ELF-1 (cell line): ENCODE results near the gene FADS1.

Experiments used
- DNase-seq: peaks from one replicate; pipeline ENCODE4 v3.0.0-alpha.2; 2016; ENCODE audit warnings: low read depth, low spot score

The FADS1 gene

DNA sequence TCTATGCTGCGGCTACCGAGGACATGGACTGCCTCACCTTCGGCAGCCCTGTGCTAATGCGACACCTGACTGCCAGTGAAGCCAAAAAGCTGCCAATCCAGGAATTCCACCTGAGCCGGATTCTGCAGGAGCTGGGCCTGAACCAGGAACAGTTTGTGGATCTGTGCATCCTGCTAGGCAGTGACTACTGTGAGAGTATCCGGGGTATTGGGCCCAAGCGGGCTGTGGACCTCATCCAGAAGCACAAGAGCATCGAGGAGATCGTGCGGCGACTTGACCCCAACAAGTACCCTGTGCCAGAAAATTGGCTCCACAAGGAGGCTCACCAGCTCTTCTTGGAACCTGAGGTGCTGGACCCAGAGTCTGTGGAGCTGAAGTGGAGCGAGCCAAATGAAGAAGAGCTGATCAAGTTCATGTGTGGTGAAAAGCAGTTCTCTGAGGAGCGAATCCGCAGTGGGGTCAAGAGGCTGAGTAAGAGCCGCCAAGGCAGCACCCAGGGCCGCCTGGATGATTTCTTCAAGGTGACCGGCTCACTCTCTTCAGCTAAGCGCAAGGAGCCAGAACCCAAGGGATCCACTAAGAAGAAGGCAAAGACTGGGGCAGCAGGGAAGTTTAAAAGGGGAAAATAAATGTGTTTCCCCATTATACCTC lies 20.8 kb downstream of the FADS1 start:
- no peak for DNase-seq

DNA sequence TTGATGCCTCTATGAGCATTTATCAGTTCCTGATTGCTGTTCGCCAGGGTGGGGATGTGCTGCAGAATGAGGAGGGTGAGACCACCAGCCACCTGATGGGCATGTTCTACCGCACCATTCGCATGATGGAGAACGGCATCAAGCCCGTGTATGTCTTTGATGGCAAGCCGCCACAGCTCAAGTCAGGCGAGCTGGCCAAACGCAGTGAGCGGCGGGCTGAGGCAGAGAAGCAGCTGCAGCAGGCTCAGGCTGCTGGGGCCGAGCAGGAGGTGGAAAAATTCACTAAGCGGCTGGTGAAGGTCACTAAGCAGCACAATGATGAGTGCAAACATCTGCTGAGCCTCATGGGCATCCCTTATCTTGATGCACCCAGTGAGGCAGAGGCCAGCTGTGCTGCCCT lies 21.3 kb downstream of the FADS1 start:
- no peak for DNase-seq

DNA sequence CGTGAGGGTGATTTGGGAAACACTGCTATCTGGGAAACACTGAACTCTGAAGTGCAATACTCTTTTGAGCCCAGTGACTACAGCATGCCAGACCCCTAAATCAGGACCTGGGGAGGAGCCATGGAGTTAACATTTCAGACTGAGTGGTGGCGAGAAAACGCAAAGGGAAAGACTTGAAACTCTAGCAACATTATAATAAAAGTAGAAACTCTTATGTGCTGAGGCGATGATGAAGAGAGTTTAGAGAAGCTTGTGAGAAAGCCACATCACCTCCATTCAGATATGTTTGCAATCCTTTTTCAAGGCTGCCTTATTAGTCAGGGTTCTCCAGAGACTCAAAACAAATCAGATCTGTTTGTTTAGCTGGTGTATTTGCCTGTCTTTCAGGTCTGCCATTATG lies 22.2 kb downstream of the FADS1 start:
- no peak for DNase-seq

DNA sequence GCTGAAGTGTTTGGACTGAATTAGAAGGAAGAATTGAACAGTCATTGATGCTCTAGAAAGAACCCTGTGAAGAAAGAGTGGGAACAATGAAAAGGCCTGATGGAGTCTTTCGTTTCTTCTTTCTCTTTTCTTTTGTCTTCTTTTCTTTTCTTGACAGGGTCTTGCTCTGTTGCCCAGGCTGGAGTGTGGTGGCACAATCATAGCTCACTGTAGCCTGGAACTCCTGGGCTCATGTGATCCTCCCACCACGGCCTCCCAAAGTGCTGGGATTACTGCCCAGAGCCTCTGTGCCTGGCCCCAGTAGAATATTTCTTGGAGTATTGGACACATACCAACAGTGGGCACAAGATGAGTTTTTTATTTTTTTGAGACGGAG lies 23.0 kb downstream of the FADS1 start:
- DNase-seq: no peak

DNA sequence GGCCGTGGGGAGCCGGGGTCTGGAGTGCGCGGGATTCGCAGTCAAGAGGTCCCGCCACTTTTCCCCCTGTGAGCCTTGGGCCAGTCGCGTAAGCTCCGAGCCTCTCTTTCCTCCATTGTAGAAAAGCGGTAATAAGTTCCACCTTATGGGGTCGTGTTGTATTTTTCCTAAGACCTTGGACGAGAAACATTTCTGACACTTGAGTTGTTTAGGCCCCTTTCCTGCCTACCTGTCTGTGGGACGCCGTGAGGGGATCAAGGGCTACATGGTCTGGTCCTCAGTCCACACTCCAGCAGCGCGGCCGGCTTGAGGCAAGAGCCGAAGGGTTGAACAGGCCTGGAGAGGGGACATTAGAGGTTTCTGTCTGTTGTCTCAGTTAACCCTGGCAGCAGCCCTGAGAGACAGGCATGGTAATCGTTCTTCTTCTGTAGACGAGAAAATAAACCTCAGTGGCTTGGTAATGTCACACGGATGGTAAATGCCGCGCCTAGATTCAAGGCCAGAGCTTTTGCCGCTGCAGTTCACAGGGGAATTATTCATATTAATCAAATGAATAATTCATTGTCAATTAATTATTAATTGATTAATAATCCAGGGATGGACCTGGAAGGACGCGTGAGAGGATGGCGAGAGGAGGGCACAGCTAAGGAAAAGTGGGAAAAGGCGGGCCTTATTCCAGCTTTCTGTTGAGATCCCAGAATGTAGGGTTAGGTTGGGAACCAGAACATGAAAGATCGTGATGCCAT lies 23.5 kb downstream of the FADS1 start:
- DNase-seq: no peak

DNA sequence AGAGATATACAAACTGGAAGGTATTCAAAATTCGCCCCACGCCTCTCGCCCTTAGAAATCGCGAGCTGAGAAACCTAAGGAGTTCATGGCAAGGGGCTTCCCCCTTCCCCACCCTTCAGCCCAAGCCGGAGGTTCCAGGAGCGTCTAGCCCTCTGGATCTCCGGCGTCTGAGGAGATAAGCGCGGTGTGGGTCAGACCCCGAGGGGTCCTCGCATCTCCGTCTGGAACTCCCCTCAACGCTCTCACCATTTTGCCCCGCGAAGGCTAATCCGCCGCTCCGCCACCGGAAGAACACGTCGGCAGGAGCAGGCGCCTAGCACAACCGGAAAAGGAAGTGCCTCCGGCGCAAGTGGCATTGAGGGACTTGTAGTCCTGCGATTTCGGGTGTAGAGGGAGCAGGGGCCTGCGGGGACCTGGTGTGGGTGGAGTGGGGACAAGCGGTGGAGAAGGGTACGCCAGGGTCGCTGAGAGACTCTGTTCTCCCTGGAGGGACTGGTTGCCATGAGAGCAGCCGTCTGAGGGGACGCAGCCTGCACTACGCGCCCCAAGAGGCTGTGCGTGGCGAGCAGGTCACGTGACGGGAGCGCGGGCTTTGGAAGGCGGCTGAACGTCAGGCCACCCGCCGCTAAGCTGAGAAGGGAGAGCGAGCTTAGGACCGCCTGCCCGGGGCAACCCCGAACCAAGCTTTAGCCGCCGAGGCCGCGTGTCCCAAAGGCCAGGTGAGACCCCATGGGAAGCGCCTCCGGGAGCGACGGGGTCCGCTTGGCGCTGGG lies 24.3 kb downstream of the FADS1 start, which contains the start of the genes FEN1 and TMEM258:
Gene FEN1 (plus strand): TSS at position 602 of the 773 bp plus-strand sequence. CDS start 2,451 bp downstream, outside the sequence.
Gene TMEM258 (minus strand): TSS at position 290 of the 773 bp plus-strand sequence. CDS start 41 bp downstream, at position 249.
- peak; percentile 96 for DNase-seq

DNA sequence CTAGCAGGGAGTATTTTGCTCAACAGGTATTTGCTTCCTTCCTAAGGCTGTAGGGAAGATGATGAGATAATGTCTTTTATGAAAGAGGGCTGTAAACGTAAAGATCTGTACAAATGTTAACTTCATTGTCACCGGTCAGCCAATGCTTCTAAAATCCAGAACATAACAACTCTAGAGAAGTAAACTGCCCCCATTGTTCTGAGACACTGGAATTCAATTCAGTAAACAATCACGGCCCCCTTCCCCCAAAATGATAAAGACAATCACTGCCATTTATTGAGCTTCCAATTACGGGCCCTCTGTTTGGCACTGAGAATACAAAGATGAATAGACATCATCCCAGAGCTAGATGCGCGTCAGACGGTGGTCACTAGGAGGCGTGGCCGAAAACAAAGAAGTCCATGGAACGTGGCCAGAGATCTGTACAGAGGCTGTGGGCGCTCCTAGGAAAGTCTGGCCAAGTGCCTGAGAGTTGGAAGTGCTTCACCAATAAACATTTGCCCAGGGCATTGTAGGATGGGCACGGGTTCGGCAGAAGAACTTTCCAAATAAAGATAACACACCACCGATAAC lies 25.0 kb downstream of the FADS1 start:
- DNase-seq: peak; percentile 77

DNA sequence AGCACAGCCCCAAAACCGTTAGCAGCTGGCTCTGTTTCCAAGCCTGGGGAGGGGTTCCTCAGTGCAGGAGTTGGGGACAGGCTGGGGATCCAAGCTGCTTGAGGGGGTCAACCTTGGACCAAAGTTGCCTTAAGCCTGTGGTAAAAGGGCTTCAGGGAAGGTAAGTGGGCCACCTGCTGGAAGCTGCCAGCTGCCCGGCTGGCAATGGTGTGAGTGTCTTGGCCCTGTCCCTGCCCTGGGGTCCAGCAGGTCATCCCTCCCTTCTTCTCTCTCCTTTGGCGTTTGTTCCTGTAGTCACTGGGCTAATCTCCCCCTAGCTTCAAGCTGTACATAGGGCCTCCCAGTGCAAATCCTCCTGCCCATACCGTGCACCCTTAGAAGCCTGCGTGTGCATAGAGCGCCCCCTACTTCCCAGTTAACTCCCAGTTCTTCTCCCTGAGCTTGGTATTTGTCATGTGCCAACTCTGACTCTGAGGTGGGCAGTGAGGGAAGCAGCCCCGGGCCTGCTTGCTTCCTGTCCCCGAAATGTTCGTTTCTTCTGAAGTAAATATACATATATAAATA lies 28.8 kb downstream of the FADS1 start:
- DNase-seq: peak; percentile 78

DNA sequence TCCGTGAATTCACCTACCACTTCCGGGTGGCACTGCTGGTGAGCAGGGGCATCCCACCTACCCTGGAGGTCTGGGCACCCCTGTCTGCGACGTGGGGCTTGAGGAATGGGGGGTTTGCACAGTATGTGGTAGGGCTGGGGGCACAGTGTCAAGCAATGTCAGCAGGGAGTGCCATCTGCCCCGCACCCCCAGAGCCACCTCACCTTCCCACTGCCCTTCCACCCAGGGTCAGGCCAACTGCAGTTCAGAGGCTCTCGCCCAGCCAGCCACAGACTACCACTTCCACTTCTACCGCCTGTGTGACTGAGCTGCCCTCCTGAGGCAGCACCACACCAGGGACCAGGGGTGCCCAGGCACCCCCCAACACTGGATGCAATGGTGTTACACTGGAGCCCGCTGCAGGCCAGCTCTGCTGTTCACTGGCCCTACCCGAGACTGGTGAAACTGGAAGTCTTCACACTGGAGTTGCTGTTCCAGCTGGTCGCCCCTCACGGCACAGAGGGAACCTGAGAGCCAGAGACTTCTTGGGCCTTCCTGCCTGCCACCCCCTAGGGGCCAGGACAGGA lies 30.9 kb downstream of the FADS1 start:
- no peak for DNase-seq

DNA sequence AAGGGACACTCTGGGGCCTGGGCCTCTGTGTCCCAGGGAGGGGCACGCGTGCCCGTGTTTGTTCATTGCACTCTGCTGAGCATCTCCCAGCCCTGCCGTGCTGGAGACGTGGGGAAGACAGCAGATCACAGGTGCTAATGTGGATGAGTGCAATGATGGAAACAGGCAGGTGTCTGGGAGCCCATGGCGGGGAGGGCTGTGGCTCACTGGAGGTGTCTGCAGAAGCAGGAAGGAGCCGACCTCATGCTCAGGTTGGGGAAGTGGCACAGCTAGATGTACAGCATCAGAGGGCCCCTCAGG lies 32.3 kb downstream of the FADS1 start:
- no peak for DNase-seq

DNA sequence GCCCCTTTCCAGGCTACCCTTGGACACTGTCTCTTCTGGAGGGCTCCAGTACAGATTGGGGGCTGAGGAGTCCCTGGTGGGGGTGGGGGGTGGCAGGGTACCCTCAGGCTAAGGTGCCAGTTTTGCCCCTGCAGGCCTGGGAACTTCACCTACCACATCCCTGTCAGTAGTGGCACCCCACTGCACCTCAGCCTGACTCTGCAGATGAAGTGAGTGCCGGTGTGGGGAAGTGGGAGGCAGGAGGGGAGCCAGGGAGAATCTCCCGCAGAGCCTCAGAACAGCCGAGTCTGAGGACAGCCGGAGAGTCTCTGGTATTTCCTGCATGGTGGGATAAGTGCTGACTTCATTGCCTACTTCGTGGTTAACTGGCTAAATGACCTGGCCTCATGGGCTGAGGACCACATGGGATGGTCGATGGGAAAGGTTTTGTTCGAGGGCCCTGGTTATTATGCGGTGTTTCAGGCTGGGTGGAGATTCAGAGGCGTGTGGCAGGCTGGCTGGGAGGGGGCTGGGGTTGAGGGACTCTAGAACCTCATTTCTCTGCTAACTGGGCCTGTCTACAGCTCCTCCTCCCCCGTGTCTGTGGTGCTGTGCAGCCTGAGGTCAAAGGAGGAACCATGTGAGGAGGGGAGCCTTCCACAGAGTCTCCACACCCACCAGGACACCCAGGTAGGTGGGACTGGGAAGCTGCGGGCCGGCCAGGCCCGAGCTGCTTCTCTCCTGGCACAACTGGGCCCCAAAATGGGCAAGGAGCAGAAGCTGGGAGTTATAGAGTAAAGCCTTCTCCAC lies 32.9 kb downstream of the FADS1 start:
- DNase-seq: no peak

DNA sequence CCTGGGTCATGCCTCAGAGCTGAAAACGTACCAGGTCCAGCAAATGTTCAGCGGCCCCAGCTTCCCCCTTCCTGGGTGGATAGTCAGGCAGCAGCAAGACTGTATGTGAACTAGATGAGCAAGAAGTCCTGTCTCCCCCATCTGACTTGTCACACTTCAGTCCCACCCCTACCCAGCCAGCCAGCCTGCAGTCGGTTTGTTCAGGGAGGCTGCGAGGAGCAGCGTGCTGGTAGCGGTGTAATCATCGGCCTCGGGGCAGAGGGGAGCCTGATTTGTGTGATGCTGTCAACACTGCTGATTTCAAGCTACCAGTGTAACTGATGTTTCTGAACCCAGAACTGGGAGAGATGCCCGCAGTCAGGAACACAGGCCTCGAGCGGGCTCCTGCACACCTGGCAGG lies 34.0 kb downstream of the FADS1 start:
- peak; percentile 80 for DNase-seq

DNA sequence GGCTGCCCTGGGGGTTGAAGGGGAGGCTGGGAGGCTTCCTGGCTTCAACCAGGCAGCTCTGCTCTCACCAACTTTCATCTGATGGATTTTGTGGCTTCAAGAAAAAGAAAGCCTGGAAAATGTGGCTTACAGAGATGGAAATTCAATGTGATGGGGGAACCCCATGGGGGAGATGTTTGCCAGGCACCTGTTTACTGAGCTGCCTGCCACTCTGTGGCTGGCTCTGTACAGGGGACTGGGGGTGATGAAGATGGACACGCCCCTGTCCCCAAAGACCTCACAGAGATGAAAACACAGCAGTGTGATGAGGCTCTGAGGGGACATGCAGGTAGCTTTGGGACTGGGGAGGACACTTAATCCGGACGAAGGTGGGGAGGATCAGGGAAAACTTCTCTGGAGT lies 34.5 kb downstream of the FADS1 start:
- DNase-seq: no peak

DNA sequence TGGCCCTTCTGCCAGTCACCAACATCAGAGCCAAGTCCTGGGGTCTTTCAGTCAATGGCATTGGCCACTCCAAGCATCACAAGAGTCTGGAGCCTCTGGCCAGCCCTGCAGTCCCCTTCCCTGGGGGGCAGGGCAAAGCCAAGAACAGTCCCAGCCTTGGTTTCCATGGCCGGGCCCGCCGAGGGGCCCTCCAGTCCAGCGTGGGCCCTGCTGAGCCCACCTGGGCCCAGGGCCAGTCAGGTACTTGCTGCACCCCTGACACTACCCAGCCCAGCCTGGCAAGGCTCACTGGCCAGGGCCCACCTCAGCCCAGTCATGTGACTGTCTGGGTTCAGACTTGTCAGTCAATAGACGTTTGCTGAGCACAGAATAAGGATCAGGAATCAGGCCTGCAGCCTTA lies 35.2 kb downstream of the FADS1 start:
- no peak for DNase-seq

DNA sequence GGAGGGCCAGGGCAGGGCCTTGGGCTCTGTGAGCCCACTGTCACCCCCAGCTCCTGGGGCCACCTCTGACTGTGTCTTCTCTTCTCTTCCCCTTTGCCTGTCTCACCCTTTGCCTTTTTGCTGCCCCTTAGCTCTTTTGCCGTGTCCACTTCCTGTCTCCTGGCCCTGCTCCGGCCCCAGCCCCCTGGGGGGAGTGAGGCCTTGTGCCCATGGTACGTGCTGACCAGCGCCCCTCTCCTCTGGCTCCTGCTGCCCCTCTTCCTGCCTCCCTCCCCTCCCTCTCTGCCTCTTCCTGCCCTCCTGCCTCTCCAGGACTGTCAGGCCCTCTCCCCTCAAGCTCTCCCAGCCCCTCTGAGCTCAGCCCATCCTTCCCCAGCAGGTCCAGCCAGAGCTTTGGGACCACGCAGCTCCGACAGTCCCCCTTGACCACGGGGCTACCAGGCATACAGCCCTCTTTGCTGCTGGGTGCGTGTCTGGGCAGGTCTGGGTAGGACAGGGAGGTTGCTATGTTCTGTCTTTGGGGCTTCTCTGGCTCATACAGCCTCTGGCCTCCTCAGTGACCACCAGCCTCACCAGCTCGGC lies 36.1 kb downstream of the FADS1 start:
- DNase-seq: no peak

DNA sequence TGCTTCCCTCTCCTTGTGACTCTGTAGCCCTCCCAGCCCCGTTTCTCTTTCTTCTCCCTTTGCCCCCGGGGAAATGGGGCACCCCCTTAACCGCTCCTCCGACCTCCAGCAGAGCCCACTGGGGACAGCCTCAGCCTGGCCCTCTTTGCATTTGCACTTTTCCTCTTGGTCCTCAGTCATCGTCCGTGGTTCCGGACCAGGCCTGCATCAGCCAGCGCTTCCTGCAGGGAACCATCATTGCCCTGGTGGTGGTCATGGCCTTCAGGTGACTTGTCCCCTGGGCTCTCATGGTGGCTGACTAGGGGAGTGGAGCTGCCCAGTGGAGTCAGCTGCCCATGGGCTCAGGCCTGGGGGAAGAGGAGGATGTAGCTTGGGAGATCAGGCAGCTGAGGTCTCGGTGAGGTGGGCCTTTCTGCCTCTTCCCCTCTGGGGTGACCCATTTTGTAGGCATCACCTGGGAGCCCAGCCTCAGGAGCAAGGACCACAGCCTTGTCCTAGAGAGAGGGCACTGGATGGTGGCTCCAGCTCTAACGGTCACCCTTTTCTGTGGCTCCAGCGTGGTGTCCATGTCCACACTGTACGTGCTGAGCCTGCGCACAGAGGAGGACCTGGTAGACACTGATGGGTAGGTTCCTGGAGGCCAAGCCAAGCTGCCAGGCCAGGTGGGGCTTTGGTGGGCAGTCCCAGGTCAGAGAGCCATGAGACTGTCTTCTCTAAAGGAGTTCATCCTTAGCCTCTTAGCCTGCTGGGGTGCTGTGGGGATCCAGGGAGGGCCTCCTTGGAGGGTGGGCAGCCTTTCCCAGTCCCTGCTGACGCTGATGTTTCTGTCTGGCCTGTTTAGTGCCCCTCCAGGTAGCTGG lies 36.9 kb downstream of the FADS1 start:
- no peak for DNase-seq

DNA sequence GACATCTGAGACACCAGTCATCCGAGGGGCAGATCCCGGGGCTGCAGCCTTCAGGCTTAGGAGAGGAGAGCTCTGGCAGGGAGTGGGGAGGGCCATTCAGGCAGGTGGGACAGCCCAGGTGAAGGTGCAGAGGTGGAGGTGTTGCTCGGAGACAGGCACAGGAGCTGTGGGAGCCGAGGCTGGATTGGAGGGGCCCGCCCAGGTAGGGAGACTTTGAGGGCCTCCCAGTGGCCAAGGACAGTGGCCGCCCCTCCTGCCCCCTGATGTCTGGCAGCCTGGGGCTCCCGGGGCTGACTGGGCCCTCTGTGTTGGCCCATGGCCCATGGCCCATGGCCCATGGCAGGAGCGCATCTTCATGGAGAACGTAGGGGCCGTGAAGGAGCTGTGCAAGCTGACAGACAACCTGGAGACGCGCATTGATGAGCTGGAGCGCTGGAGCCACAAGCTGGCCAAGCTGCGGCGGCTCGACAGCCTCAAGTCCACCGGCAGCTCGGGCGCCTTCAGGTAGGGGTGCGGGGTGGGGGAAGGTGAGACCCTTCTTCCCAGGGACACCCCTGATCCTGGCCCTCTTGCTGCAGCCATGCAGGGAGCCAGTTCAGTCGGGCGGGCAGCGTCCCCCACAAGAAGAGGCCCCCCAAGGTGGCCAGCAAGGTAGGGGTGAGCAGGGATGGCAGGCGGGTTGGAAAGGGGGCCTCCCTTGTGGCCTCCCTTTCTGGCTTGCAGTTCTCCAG lies 37.7 kb downstream of the FADS1 start:
- no peak for DNase-seq

DNA sequence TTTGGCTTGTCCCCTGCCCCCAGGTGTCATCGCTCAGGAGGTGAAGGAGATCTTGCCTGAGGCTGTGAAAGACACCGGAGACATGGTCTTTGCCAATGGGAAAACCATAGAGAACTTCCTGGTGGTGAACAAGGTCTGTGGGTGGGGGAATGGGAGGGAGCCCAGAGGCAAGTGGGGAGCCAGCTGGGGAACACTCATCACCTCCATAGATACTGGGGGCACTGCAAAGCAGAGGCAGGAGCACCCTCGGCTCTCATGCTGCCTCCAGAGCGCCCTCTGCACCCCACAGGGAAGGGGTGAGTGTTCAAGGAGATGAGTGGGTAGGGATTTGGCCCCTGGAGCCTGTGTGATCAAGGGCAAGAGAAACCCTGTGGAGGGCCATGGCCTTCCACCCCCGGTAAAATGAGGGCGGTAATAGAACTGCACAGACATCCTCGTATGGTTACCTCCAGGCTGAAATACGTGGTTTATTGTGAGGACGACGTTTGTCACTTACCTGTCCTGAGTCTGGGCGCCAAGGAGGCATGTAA lies 38.4 kb downstream of the FADS1 start:
- DNase-seq: no peak
